Urinary bladder (tissue), 4 donors: Measurements from ENCODE around the gene GIPC3. TPM values are rescaled to one million over a fixed set of nuclear protein-coding genes. Genes with fewer than 3 reads are reported as not detected.
A peak's percentile ranks its signal among the peaks of the same experiment; 100 is the strongest.

ENCODE experiments used
- DNase-seq: peaks from one replicate; pipeline ENCODE4 v3.0.0-alpha.2; 2015; ENCODE audit errors: extremely low spot score
- H3K27ac ChIP-seq: one replicate; pipeline ENCODE4 v1.5.1; 2013; ENCODE audit warnings: low read depth, mild to moderate bottlenecking, moderate library complexity
- H3K36me3 ChIP-seq: one replicate; pipeline ENCODE4 v1.6.1; 2013; ENCODE audit warnings: mild to moderate bottlenecking, moderate library complexity; ENCODE audit not compliant: insufficient read depth
- H3K4me1 ChIP-seq: one replicate; pipeline ENCODE4 v1.6.1; 2013; ENCODE audit warnings: mild to moderate bottlenecking, moderate library complexity; ENCODE audit not compliant: insufficient read depth
- H3K4me3 ChIP-seq: one replicate; pipeline ENCODE4 v1.5.1; 2013; ENCODE audit warnings: low read depth, low read length
- WGBS: extraction: QIAGEN DNeasy Blood & Tissue Kit; methylation state at CpG from one replicate; pipeline ENCODE4 v1.1.7; 2013; 5-methylcytosine and 5-hydroxymethylcytosine counted together
- polyA plus RNA-seq: library from polyadenylated mRNA; stranded (reverse); fragments of 200-250 nt; gene quantifications from one replicate; pipeline ENCODE4 v1.2.3, GENCODE V29; 2013
- total RNA-seq: library from RNA; depleted of rRNA; stranded (reverse); fragments of >200 nt; gene quantifications from one replicate; pipeline ENCODE4 v1.2.3, GENCODE V29; 2014
- donor health status: healthy with polysubstance abuse.
- donor health status: healthy.

The GIPC3 gene
- 0.11 TPM for total RNA-seq
- polyA plus RNA-seq: 0.94 TPM

GRCh38 chr19:3585301-3586126 lies at the start of gene GIPC3:
GIPC3 (plus strand) TSS chr19:3585478; CDS start chr19:3585598, 120 bp downstream.
- DNase-seq: no peak
- Histone ChIP-seq H3K36me3 (no peaks in the 10 kb centered on the region), H3K4me3 (peak within 1 kb of the TSS; percentile 26), H3K27ac (no peak within 1 kb of the TSS), H3K4me1 (no peaks in the 10 kb centered on the region)
- WGBS: 4% methylated on average over 84 of the region's 84 CpGs

GRCh38 chr19:3535563-3535965 lies 49.7 kb upstream of the GIPC3 start:
- WGBS: 92% methylated on average over 14 of the region's 14 CpGs
- Histone ChIP-seq H3K27ac (no peak overlapping the region), H3K4me1 (no peaks in the 10 kb centered on the region), H3K36me3 (peaks cover 7% of the 10 kb centered on the region), H3K4me3 (no peak overlapping the region)
- DNase-seq: no peak

- H3K27ac ChIP-seq: no peak overlapping the region
- 84% methylated on average over 10 of the region's 10 CpGs for WGBS
These were observed 49.3 kb upstream of the GIPC3 start for GRCh38 chr19:3535981-3536380.

GRCh38 chr19:3536429-3537100 lies 48.7 kb upstream of the GIPC3 start:
- no peak for DNase-seq
- Histone ChIP-seq H3K27ac (no peak overlapping the region), H3K36me3 (peaks cover 5% of the 10 kb centered on the region), H3K4me1 (no peaks in the 10 kb centered on the region), H3K4me3 (no peak overlapping the region)
- WGBS: 67% methylated on average over 27 of the region's 27 CpGs

More at GRCh38 chr19:3535981-3536380, 49.3 kb upstream of the GIPC3 start:
- Histone ChIP-seq H3K36me3 (peaks cover 7% of the 10 kb centered on the region), H3K4me3 (no peak overlapping the region), H3K4me1 (no peaks in the 10 kb centered on the region)
- no peak for DNase-seq

GRCh38 chr19:3537101-3537437 lies 48.2 kb upstream of the GIPC3 start:
- peaks cover under 1% of the 10 kb centered on the region for H3K36me3 ChIP-seq
- H3K4me1 ChIP-seq: no peaks in the 10 kb centered on the region
- 67% methylated on average over 13 of the region's 13 CpGs for WGBS
- no peak overlapping the region for H3K27ac ChIP-seq
- H3K4me3 ChIP-seq: no peak overlapping the region
- no peak for DNase-seq

- no peaks in the 10 kb centered on the region for H3K36me3 ChIP-seq
- WGBS: 83% methylated on average over 22 of the region's 22 CpGs
- DNase-seq: no peak
- H3K4me3 ChIP-seq: no peak overlapping the region
- H3K4me1 ChIP-seq: no peaks in the 10 kb centered on the region
- H3K27ac ChIP-seq: no peak overlapping the region
These were observed 47.6 kb upstream of the GIPC3 start for GRCh38 chr19:3537438-3538240.

GRCh38 chr19:3538258-3538929 lies 46.9 kb upstream of the GIPC3 start:
- DNase-seq: no peak
- Histone ChIP-seq H3K36me3 (no peaks in the 10 kb centered on the region), H3K27ac (no peak overlapping the region), H3K4me3 (no peak overlapping the region), H3K4me1 (no peaks in the 10 kb centered on the region)
- 81% methylated on average over 25 of the region's 25 CpGs for WGBS

- Histone ChIP-seq H3K27ac (no peak within 1 kb of the TSS), H3K4me1 (no peaks in the 10 kb centered on the region), H3K36me3 (no peaks in the 10 kb centered on the region), H3K4me3 (no peak within 1 kb of the TSS)
- no peak for DNase-seq
- 58% methylated on average over 28 of the region's 28 CpGs for WGBS
These were observed 46.1 kb upstream of the GIPC3 start, which contains the start of gene TEKTIP1 for GRCh38 chr19:3538965-3539755. TEKTIP1 (plus strand) TSS chr19:3539174; CDS start chr19:3539178, 4 bp downstream.

- no peaks in the 10 kb centered on the region for H3K36me3 ChIP-seq
These were observed 45.5 kb upstream of the GIPC3 start for GRCh38 chr19:3539756-3540118.

GRCh38 chr19:3543150-3544057 lies 41.9 kb upstream of the GIPC3 start:
- no peaks in the 10 kb centered on the region for H3K4me1 ChIP-seq
- no peak for DNase-seq
- WGBS: 84% methylated on average over 47 of the region's 47 CpGs
- no peak overlapping the region for H3K27ac ChIP-seq
- H3K36me3 ChIP-seq: no peaks in the 10 kb centered on the region
- H3K4me3 ChIP-seq: no peak overlapping the region

More at GRCh38 chr19:3539756-3540118, 45.5 kb upstream of the GIPC3 start:
- H3K4me1 ChIP-seq: no peaks in the 10 kb centered on the region
- H3K4me3 ChIP-seq: no peak overlapping the region
- no peak for DNase-seq
- WGBS: 99% methylated on average over 1 of the region's 1 CpG
- H3K27ac ChIP-seq: no peak overlapping the region

GRCh38 chr19:3544058-3544376 lies 41.3 kb upstream of the GIPC3 start:
- H3K27ac ChIP-seq: no peak overlapping the region
- DNase-seq: no peak
- H3K4me1 ChIP-seq: no peaks in the 10 kb centered on the region
- H3K4me3 ChIP-seq: no peak overlapping the region
- no peaks in the 10 kb centered on the region for H3K36me3 ChIP-seq
- WGBS: 80% methylated on average over 9 of the region's 9 CpGs
